GM12872 (cell line): ENCODE data around the gene ATP2B2.

Source experiments
- CTCF ChIP-seq: IDR thresholded peaks from 3 replicates; pipeline ENCODE4 v1.5.1; 2011; ENCODE audit warnings: low read depth, mild to moderate bottlenecking, low read length, moderate library complexity; ENCODE audit not compliant: insufficient read depth

The ATP2B2 gene

GRCh38 chr3:10432931-10433330 lies 72.5 kb downstream of the ATP2B2 start:
- no peak for TF ChIP-seq CTCF

- TF ChIP-seq CTCF = no peak
Measured at GRCh38 chr3:10432156-10432845, 73.1 kb downstream of the ATP2B2 start.

GRCh38 chr3:10430805-10431204 lies 74.6 kb downstream of the ATP2B2 start:
- TF ChIP-seq CTCF = no peak

- no peak for TF ChIP-seq CTCF
Measured at GRCh38 chr3:10428406-10429091, 76.8 kb downstream of the ATP2B2 start.

GRCh38 chr3:10426346-10427220 lies 78.8 kb downstream of the ATP2B2 start:
- no peak for TF ChIP-seq CTCF

- TF ChIP-seq CTCF = 0 out of 3 replicates have a peak, but pooled peaks have one; percentile 33
Measured at GRCh38 chr3:10423171-10423882, 82.1 kb downstream of the ATP2B2 start.
